ENCODE results near the gene ZNF277.

DNA sequence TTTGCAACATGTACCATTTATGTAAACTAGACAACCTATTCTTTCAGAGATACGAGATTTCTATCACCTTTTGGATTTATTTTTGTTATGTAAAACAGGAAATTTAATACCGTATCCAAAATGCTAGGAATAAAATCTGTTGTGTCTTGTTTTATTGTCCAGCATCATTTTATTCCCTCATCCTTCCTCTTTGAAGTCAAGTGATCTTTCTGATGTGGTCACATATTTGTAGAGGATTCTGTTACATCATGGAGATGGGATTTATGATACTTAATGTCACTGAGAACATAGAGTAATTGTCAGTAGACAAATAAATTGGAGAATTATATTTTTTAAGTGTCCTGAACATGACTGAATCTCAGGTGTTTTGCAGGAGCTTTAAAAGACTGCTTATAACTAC lies 64.7 kb downstream of the ZNF277 start:
- TF ChIP-seq TAF1 (IDR thresholded peaks at IDR 0.05; ENCODE audit: low read depth) (no peak), NFIC (IDR thresholded peaks at IDR 0.05) (no peak), EP300 (IDR thresholded peaks at IDR 0.05; ENCODE audit: borderline replicate concordance) (no peak), EGR1 (IDR thresholded peaks at IDR 0.05) (no peak), CEBPB (IDR thresholded peaks at IDR 0.05) (no peak), RAD21 (IDR thresholded peaks at IDR 0.05; ENCODE audit: low read depth) (no peak), FOXM1 (IDR thresholded peaks at IDR 0.05; ENCODE audit: borderline replicate concordance, low read depth) (no peak), YY1 (IDR thresholded peaks at IDR 0.05; ENCODE audit: low read depth) (no peak), ZBTB7A (IDR thresholded peaks at IDR 0.05; ENCODE audit: low read depth) (no peak)
- TF ChIP-seq, protein P1, sequence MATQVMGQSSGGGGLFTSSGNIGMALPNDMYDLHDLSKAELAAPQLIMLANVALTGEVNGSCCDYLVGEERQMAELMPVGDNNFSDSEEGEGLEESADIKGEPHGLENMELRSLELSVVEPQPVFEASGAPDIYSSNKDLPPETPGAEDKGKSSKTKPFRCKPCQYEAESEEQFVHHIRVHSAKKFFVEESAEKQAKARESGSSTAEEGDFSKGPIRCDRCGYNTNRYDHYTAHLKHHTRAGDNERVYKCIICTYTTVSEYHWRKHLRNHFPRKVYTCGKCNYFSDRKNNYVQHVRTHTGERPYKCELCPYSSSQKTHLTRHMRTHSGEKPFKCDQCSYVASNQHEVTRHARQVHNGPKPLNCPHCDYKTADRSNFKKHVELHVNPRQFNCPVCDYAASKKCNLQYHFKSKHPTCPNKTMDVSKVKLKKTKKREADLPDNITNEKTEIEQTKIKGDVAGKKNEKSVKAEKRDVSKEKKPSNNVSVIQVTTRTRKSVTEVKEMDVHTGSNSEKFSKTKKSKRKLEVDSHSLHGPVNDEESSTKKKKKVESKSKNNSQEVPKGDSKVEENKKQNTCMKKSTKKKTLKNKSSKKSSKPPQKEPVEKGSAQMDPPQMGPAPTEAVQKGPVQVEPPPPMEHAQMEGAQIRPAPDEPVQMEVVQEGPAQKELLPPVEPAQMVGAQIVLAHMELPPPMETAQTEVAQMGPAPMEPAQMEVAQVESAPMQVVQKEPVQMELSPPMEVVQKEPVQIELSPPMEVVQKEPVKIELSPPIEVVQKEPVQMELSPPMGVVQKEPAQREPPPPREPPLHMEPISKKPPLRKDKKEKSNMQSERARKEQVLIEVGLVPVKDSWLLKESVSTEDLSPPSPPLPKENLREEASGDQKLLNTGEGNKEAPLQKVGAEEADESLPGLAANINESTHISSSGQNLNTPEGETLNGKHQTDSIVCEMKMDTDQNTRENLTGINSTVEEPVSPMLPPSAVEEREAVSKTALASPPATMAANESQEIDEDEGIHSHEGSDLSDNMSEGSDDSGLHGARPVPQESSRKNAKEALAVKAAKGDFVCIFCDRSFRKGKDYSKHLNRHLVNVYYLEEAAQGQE (IDR thresholded peaks at IDR 0.05; ENCODE audit: low read depth) = no peak
- TF ChIP-seq, protein P2, sequence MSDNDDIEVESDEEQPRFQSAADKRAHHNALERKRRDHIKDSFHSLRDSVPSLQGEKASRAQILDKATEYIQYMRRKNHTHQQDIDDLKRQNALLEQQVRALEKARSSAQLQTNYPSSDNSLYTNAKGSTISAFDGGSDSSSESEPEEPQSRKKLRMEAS (IDR thresholded peaks at IDR 0.05) = no peak
- TF ChIP-seq, protein P3, sequence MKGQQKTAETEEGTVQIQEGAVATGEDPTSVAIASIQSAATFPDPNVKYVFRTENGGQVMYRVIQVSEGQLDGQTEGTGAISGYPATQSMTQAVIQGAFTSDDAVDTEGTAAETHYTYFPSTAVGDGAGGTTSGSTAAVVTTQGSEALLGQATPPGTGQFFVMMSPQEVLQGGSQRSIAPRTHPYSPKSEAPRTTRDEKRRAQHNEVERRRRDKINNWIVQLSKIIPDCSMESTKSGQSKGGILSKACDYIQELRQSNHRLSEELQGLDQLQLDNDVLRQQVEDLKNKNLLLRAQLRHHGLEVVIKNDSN (IDR thresholded peaks at IDR 0.05) = no peak
